Epithelial cell of proximal tubule (primary cell): Measurements from ENCODE around the gene NCBP1. TPM values are rescaled to one million over a fixed set of nuclear protein-coding genes. Genes with fewer than 3 reads are reported as not detected.
A peak's percentile ranks its signal among the peaks of the same experiment; 100 is the strongest.

Experiments used
- DNase-seq: peaks from one replicate; pipeline ENCODE4 v3.0.0-alpha.2; 2011; ENCODE audit warnings: low read depth
- H3K4me3 ChIP-seq: 2 replicates; pipeline ENCODE4 v1.5.1; 2011; ENCODE audit warnings: low read depth, mild to moderate bottlenecking, low read length
- total RNA-seq: library from RNA; depleted of rRNA; stranded (reverse); fragments of >200 nt; gene quantifications from 2 replicates; pipeline ENCODE4 v1.2.3, GENCODE V29; 2015
- TF ChIP-seq, protein P1 (sequence below): conservative IDR thresholded peaks from 2 replicates; pipeline ENCODE4 v1.5.1; 2012; ENCODE audit warnings: low read depth, mild to moderate bottlenecking, low read length

NCBP1 gene
- total RNA-seq, 1 donor from 2014 or later = 26.7 TPM

GRCh38 chr9:97711223-97711626, 77.6 kb downstream of the NCBP1 start:
- no peak for DNase-seq
- no peak overlapping the region for H3K4me3 ChIP-seq
- TF ChIP-seq, protein P1, sequence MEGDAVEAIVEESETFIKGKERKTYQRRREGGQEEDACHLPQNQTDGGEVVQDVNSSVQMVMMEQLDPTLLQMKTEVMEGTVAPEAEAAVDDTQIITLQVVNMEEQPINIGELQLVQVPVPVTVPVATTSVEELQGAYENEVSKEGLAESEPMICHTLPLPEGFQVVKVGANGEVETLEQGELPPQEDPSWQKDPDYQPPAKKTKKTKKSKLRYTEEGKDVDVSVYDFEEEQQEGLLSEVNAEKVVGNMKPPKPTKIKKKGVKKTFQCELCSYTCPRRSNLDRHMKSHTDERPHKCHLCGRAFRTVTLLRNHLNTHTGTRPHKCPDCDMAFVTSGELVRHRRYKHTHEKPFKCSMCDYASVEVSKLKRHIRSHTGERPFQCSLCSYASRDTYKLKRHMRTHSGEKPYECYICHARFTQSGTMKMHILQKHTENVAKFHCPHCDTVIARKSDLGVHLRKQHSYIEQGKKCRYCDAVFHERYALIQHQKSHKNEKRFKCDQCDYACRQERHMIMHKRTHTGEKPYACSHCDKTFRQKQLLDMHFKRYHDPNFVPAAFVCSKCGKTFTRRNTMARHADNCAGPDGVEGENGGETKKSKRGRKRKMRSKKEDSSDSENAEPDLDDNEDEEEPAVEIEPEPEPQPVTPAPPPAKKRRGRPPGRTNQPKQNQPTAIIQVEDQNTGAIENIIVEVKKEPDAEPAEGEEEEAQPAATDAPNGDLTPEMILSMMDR = no peak

DNA sequence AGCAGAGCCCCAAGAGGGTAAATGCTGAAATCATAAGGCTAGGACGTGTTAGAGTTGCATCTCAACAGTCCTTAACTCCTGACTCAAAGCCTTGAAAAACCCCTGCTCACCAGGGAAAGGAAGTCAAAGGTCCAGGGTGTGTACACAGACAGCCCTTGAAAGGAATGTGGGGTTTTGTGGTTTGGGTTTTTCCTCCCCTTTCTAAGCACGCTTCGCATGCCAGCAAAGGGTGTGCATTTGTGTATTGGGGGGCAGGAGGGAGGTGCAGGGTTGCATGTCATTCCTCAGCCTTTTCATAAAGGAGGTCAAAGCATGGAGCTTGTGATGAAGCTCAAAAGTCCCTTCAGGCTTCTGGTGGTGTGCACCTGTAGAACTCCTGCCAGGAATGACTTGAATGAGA, 80.8 kb downstream of the NCBP1 start:
- no peak overlapping the region for H3K4me3 ChIP-seq

GRCh38 chr9:97717866-97718265, 84.2 kb downstream of the NCBP1 start:
- TF ChIP-seq, protein P1 = no peak
- no peak for DNase-seq
- H3K4me3 ChIP-seq = no peak overlapping the region

More for the DNA sequence above, 80.8 kb downstream of the NCBP1 start:
- peak; percentile 71 for DNase-seq
- TF ChIP-seq, protein P1 = no peak

- no peak overlapping the region for H3K4me3 ChIP-seq
- no peak for DNase-seq
- TF ChIP-seq, protein P1 = no peak
These were observed 87.8 kb downstream of the NCBP1 start for GRCh38 chr9:97721396-97721795.

DNA sequence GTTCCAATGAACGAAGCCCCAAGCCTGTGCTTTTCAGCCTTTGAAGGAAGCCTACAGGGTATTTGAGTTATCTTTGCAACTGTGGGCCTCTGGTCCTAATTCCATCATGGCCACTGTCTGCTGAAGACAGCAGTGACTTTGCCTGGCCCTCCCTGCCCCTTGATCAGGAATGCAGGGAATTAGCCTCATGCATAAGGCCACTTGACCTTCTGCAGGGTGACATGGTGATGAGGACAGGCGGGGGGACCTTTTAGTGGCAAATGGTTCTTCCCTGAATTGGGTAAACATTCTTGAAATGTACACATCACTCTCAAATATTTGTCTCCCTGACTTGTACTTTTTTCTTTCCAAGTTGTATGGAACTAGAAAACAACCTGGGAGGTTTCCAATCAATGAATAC, 88.7 kb downstream of the NCBP1 start:
- DNase-seq = no peak
- H3K4me3 ChIP-seq = no peak overlapping the region
- TF ChIP-seq, protein P1 = no peak

Other genes with a start within 250 kb of the NCBP1 start
- 6.0 and 9.4 TPM in 2 replicates for gene TDRD7, start 221.7 kb upstream of the NCBP1 start, total RNA-seq
- gene TMOD1, start 132.2 kb upstream of the NCBP1 start, total RNA-seq = 0.14 and 0.98 TPM in 2 replicates
- gene TSTD2, start 453 bp upstream of the NCBP1 start, total RNA-seq = 12.7 and 21.9 TPM in 2 replicates
- gene XPA, start 63.5 kb downstream of the NCBP1 start, total RNA-seq = 4.7 and 7.6 TPM in 2 replicates
- gene FOXE1, start 219.4 kb downstream of the NCBP1 start, total RNA-seq = 0.35 and 1.1 TPM in 2 replicates